ENCODE data around the gene ARPC2. TPM values are rescaled to one million over a fixed set of nuclear protein-coding genes. Genes with fewer than 3 reads are reported as not detected.

ARPC2 gene
- total and polyA plus RNA-seq, 8 donors = 37.4 to 102 (median 55.8) TPM

GRCh38 chr2:218260166-218260565 lies 43.2 kb downstream of the ARPC2 start:
- 76 to 87% methylated on average over 5 of the region's 5 CpGs for WGBS, 2 donors
- TF ChIP-seq CTCF (IDR thresholded peaks at IDR 0.05) = no peak
- H3K27ac ChIP-seq = peak overlapping the region in 2 of 4 donors; percentile 22 to 50
- intact Hi-C loops (cut with DNase I) = loop anchor here in 1 of 3 donors (5.0 kb wide), 1 partner anchor 78 kb away; no protein-coding TSS in a partner anchor
- no peak overlapping the region for H3K4me3 ChIP-seq
- H3K4me1 ChIP-seq = peaks cover 0 to 10% (median 0%) of the 10 kb centered on the region in 3 donors
- peaks cover 0 to 10% (median 7%) of the 10 kb centered on the region in 3 donors for H3K36me3 ChIP-seq
- no peak for FAIRE-seq
- H3K27me3 ChIP-seq = no peaks in the 10 kb centered on the region
- H3K9me3 ChIP-seq = no peaks in the 10 kb centered on the region
- no peak for ATAC-seq
- no peak for DNase-seq

GRCh38 chr2:218260742-218261422 lies 43.9 kb downstream of the ARPC2 start, which contains the start of gene GPBAR1:
Gene GPBAR1 (plus strand): TSS chr2:218261015. CDS start chr2:218262725, 1,710 bp downstream.
- Histone ChIP-seq H3K27me3 (no peaks in the 10 kb centered on the region), H3K9me3 (no peaks in the 10 kb centered on the region), H3K36me3 (peaks cover 0 to 16% (median 7%) of the 10 kb centered on the region in 3 donors), H3K27ac (peak within 1 kb of the TSS in 3 of 4 donors; percentile 22 to 50 (median 27)), H3K4me1 (peaks cover 0 to 10% (median 0%) of the 10 kb centered on the region in 3 donors), H3K4me3 (no peak within 1 kb of the TSS)
- DNase-seq (peak in 4 of 6 donors; percentile 42 to 67 (median 61)), FAIRE-seq (no peak), ATAC-seq (peak; percentile 41 to 59 (median 53))
- intact Hi-C loops (cut with DNase I) = loop anchor here in 1 of 3 donors (5.0 kb wide), 1 partner anchor 79 kb away; no protein-coding TSS in a partner anchor
- TF ChIP-seq CTCF (IDR thresholded peaks at IDR 0.05) = no peak
- WGBS, 2 donors = 43 to 47% methylated on average over 9 to 10 of the region's 10 CpGs

GRCh38 chr2:218261423-218262236 lies 44.6 kb downstream of the ARPC2 start:
- intact Hi-C loops (cut with DNase I) = loop anchor here in 1 of 3 donors (5.0 kb wide), 1 partner anchor 79 kb away; no protein-coding TSS in a partner anchor
- WGBS, 2 donors = 57 to 61% methylated on average over 8 of the region's 8 CpGs

DNA sequence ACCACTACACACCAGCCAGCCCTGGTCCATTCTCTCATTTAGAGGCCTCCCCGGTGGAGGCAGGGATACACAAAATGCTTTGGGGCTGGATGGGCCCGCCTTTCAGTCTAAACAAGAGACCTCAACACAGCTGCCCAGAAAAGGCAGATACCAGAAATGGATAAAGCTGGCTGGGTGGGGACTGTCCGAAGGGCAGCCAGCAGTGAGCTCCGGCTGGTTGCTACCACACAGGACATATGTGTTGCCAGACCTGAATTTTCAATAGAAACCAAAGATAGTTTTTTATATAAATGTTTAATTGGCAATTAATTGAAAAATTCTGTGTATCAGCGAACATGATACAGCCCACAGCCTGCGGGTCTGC lies 45.2 kb downstream of the ARPC2 start:
- H3K27ac ChIP-seq = peak overlapping the region in 1 of 4 donors; percentile 16
- no peak for TF ChIP-seq CTCF (IDR thresholded peaks at IDR 0.05)
- intact Hi-C loops (cut with DNase I) = loop anchor here in 1 of 3 donors (5.0 kb wide), 1 partner anchor 80 kb away; no protein-coding TSS in a partner anchor
- peak in 1 of 6 donors; percentile 47 for DNase-seq
- H3K36me3 ChIP-seq = peaks cover 0 to 18% (median 16%) of the 10 kb centered on the region in 3 donors
- H3K9me3 ChIP-seq = no peaks in the 10 kb centered on the region
- H3K4me3 ChIP-seq = no peak overlapping the region
- H3K4me1 ChIP-seq = peaks cover 0 to 10% (median 0%) of the 10 kb centered on the region in 3 donors
- 81 to 84% methylated on average over 6 of the region's 6 CpGs for WGBS, 2 donors
- ATAC-seq = no peak
- no peaks in the 10 kb centered on the region for H3K27me3 ChIP-seq
- no peak for FAIRE-seq

More at GRCh38 chr2:218261423-218262236, 44.6 kb downstream of the ARPC2 start:
- H3K36me3 ChIP-seq = peaks cover 0 to 16% (median 14%) of the 10 kb centered on the region in 3 donors
- FAIRE-seq (no peak), ATAC-seq (peak in 1 of 4 donors; percentile 1), DNase-seq (peak in 3 of 6 donors; percentile 13 to 50 (median 47))
- TF ChIP-seq CTCF (IDR thresholded peaks at IDR 0.05) = no peak
- H3K27ac ChIP-seq = peak overlapping the region in 2 of 4 donors; percentile 16 to 50
- peaks cover 0 to 10% (median 0%) of the 10 kb centered on the region in 3 donors for H3K4me1 ChIP-seq
- no peaks in the 10 kb centered on the region for H3K27me3 ChIP-seq
- H3K4me3 ChIP-seq = no peak overlapping the region
- H3K9me3 ChIP-seq = no peaks in the 10 kb centered on the region

Measured in pancreas (tissue), 10 donors.